ENCODE data around the gene QKI.

QKI gene

GRCh38 chr6:163487606-163488005, 73.1 kb downstream of the QKI start:
- DNase-seq (ENCODE audit: low read depth), result no peak

- DNase-seq (ENCODE audit: low read depth), result peak; percentile 11
Measured at GRCh38 chr6:163489584-163489983, 75.1 kb downstream of the QKI start.

GRCh38 chr6:163490826-163491577, 76.5 kb downstream of the QKI start:
- peak; percentile 69 for DNase-seq (ENCODE audit: low read depth)

GRCh38 chr6:163491737-163492300, 77.3 kb downstream of the QKI start:
- DNase-seq (ENCODE audit: low read depth), result no peak

- DNase-seq (ENCODE audit: low read depth), result no peak
Measured at GRCh38 chr6:163494279-163494727, 79.8 kb downstream of the QKI start.

GRCh38 chr6:163496205-163496604, 81.7 kb downstream of the QKI start:
- no peak for DNase-seq (ENCODE audit: low read depth)

- peak; percentile 10 for DNase-seq (ENCODE audit: low read depth)
Measured at GRCh38 chr6:163500105-163500504, 85.6 kb downstream of the QKI start.

GRCh38 chr6:163501026-163501425, 86.5 kb downstream of the QKI start:
- no peak for DNase-seq (ENCODE audit: low read depth)

GRCh38 chr6:163501439-163501838, 86.9 kb downstream of the QKI start:
- no peak for DNase-seq (ENCODE audit: low read depth)

GRCh38 chr6:163504984-163505640, 90.6 kb downstream of the QKI start:
- DNase-seq (ENCODE audit: low read depth), result no peak

GRCh38 chr6:163507965-163508364, 93.4 kb downstream of the QKI start:
- DNase-seq (ENCODE audit: low read depth), result peak; percentile 16

- no peak for DNase-seq (ENCODE audit: low read depth)
Measured at GRCh38 chr6:163513003-163513402, 98.5 kb downstream of the QKI start.

- DNase-seq (ENCODE audit: low read depth), result peak; percentile 27
Measured at GRCh38 chr6:163513570-163514166, 99.2 kb downstream of the QKI start.

- no peak for DNase-seq (ENCODE audit: low read depth)
Measured at GRCh38 chr6:163516908-163517307, 102.4 kb downstream of the QKI start.

- no peak for DNase-seq (ENCODE audit: low read depth)
Measured at GRCh38 chr6:163520956-163521355, 106.4 kb downstream of the QKI start.

- no peak for DNase-seq (ENCODE audit: low read depth)
Measured at GRCh38 chr6:163522033-163522432, 107.5 kb downstream of the QKI start.

- peak; percentile 24 for DNase-seq (ENCODE audit: low read depth)
Measured at GRCh38 chr6:163525926-163526325, 111.4 kb downstream of the QKI start.

- DNase-seq (ENCODE audit: low read depth), result no peak
Measured at GRCh38 chr6:163526346-163526745, 111.8 kb downstream of the QKI start.

- no peak for DNase-seq (ENCODE audit: low read depth)
Measured at GRCh38 chr6:163527291-163527690, 112.8 kb downstream of the QKI start.

GRCh38 chr6:163529605-163530004, 115.1 kb downstream of the QKI start:
- DNase-seq (ENCODE audit: low read depth), result peak; percentile 89

GRCh38 chr6:163530406-163530805, 115.9 kb downstream of the QKI start:
- no peak for DNase-seq (ENCODE audit: low read depth)

- DNase-seq (ENCODE audit: low read depth), result no peak
Measured at GRCh38 chr6:163531122-163531521, 116.6 kb downstream of the QKI start.

- DNase-seq (ENCODE audit: low read depth), result no peak
Measured at GRCh38 chr6:163532526-163533078, 118.1 kb downstream of the QKI start.

Measured in amniotic epithelial cell (primary cell).